Measurements from ENCODE around the gene SUSD4.
"Not testable (repeated sequence)": the region's sequence is repeated elsewhere in the genome, so short reads cannot be mapped to it uniquely, and the experiment has no call there.

Gene SUSD4

DNA sequence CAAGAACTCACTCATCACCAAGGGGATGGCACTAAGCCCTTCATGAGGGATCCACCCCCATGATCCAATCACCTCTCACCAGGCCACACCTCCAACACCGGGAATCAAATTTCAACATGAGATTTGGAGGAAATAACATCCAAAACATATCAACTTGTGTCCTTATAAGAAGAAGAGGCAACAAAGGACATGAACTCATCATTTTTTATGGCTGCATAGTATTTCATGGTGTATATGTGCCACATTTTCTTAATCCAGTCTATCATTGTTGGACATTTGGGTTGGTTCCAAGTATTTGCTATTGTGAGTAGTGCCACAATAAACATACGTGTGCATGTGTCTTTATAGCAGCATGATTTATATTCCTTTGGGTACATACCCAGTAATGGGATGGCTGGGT is 112.6 kb downstream of the SUSD4 start:
- not testable (repeated sequence) for DNase-seq (ENCODE audit: low spot score)

DNA sequence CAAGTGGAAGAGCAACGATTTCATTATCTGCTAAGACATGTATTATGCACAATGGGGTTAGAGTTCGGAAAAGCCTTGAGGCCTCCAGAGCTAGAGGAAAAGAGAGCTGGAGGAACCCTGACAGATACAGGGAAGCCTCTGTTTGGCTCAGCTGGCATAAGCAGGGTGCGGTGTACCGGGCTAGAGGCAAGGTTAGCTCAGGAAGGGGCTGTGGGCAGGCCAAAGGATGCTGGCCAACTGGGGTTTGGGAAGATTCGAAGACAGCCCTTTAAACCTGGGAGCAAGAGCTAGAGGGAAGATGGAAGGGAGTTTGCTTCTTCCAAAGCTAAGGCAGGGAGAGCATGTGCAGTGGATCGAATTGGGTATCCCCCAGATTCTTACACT is 113.4 kb downstream of the SUSD4 start:
- DNase-seq (ENCODE audit: low spot score), result no peak

DNA sequence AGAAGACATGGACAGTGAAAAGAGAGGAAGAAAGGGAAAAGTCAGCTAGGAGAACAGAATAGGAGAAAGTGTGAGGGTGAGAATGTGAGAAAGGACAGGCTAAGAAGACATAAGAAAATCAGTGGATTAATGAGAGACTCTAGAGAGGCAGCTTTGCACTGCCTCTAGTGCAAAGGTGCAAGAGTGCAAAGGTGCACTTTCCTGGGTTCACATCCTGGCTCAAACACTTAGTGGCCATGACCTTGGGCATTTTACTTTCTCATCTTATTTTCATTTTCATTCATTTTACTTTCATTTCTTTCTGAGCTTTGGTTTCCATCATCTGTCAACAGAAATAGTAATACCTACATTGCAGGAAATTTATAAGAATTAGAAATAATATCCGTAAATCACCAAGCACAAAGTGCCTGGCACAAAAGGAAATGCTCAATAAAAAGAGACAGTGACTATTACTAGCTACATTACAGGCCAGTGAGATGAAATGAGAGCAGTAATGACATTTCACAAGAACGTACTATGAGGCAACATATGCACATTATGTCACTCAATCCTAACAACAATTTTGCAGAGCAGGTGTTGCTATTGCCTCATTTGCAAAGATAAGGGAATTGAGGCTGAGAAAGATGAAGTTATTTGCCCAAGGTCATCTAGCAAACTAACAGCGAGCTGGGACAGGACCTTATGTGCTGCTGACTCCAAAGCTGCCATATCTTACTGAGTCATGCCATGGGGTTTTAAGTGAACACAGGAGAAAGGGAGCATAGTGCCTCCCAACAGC is 113.9 kb downstream of the SUSD4 start:
- DNase-seq (ENCODE audit: low spot score), result no peak

DNA sequence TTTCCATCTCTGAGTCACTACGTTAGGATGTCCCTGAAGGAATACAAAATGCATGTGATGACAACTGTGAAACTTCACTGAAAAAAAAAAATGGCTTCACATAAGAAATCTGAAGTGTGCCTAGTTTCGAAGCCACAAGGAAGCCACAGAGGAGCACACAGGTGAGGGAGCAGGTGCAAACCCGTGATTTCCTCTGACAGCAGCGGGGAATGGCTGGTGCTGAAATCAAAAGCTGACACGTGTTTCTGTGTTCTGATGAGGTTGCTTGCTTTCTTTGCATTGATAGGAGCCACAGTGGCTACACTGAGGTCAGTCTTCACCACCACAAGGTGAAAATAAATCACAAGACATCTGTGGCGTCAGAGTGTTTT is 115.2 kb downstream of the SUSD4 start:
- no peak for DNase-seq (ENCODE audit: low spot score)

DNA sequence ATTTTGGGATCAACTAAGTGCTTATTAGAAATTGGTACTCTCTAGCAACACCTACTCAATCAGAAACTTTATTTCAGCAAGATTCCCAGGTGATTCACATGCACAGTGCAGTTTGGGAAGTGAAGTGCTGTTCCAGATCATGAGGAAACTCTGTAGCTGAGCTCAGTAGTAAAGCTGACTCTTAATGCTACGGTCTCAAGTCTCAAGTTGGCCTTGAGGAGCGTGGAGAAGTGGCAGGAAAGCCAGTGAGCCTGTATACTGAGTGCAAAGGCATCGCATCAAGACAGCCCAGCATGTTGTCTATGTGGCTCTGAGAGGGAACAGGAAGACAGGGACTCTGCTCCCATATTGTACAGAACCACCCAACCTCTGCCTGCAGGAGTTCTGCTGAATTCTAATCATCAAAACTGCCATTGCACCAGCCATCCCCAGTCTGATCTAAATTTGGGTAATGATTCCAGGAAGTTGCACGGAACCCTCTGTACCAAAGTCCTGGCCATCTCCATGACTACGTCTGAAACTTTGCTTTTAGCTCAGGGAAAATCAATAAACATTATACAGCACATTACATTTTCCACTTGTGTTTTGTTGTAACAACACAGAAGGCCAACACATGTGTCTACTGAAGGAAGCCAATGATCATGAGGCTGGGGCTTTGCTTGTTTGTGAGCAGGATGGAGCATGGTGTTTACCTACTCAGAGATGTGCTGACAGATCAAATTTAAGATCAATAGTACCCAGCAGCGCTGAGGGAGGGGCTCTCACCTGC is 115.8 kb downstream of the SUSD4 start:
- DNase-seq (ENCODE audit: low spot score), result no peak

DNA sequence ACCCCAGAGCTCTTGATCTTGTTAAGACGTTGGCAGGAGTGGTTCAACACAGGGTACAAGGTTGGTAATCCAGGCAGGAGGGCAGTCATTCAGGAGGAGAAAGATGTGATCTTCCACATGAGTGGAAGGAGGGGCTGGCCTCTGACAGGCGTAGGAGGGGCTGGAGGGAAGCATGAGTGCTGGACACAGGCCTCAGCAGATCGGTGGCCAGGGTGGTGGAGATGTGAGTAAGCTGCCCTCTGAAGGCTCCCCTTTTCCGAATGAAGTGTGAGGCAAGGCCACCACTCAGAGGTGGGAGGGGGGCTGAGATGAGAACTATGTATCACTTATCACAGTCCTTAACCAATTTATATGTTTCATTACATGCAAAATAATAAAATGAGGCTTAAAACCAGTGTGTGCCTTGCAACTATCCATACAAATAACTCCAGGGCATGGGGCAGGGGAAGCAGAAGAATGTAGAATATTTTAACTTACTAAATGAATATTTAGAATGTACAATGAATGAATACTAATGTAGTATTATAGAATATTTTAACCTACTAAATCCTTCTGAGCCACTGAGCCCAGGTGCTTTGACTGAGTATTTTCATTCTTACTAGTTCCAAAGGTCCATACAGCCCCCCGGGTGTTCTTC is 117.4 kb downstream of the SUSD4 start:
- DNase-seq (ENCODE audit: low spot score), result no peak

DNA sequence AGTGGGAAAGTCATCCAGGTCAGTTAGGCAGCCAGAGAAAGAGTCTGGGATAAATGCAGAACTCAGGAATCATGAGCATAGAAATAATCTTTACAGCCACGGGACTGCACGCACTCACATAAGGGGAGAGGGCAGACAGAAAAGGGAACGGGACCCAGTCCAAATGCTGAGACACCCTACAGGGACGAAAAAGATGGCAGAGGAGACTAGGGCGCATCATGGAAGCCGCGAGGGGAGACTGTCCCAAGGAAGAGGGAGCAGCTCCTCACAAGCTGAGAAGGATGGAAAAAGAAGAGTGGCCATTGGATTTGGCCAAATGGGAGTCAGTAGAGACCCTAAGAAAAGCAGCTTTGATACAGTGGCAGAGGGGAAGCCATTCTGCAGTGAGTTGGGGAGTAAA is 118.0 kb downstream of the SUSD4 start:
- no peak for DNase-seq (ENCODE audit: low spot score)

DNA sequence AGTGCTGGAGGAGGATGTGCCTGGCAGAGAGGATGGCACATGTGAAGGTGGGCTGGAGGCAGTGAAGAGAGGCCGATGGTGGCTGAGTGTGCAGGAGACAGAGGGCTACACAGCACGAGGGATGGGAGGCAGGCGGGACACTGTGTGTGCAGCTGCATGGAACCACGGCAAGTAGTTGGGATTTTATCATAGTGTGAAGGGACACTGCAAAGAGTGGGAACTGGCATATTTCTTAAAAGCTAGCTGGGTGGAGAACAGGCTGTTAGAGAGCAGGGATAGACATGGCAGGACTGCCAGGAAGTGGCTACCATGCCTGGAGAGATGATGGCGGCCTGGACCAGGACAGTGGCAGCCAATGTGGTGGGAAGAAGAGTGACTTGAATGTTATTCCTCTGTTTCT is 118.6 kb downstream of the SUSD4 start:
- DNase-seq (ENCODE audit: low spot score), result no peak

DNA sequence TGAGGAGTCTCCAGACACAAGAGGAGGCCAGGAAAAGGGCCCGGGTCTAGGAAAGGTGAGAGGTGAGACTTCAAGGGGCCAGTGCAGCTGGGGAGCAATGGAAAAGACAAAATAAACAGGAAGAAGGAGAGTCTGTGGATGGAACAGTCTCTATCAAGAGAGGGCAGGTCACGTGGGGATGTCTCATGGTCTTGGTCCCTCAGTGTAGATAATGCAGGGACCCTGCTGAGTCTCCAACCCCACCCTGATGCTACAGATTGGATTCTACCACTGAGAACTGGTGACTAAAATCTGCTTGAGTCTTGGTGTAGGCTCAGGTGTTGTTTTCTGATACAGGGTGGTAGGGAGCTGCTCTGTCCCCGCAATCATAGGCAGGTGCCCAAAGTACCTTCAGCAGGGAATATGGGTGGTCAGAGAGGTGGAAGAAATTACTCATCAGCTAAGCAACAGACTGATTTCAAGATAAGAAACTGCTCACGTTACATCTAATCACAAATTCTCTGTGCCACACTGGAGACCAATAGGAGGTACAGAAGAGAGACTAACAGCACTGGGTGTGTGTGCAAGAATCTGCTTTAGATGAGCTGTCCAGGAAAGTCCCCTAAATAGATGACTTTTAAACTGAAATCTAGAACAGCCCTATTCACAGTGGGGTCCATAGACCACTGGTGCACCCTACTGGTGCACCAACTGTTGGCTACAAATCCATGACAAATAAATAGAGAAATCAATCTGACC is 119.4 kb downstream of the SUSD4 start:
- DNase-seq (ENCODE audit: low spot score), result peak; percentile 9

DNA sequence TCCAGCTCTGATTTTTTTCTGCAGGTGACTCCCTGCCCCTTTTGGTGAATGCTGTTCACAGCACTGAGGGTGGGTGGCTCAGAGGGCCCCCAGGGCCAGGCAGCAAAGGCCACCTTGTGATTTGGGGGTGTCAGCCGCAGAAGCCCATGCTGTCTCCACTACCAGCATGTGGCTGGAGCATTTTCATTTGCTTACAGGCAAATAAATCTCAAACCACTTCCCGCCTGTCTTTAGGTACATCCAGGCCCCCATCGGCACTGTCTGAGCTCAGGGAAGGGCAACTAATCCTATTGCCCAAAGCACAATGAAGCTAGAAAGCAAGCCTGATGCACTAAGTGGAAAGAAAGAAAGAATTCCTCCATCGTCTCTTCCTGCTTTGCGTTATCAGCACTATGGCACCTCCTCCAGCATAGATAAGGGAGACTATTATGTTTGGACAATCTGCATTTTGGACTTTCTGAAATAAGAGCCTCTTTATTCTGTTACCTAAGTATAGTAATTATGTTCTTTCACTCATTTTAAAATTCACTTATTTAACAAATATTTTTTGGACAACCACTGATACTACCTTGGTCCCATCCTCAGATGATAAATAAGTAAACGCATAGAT is 120.4 kb downstream of the SUSD4 start:
- no peak for DNase-seq (ENCODE audit: low spot score)

DNA sequence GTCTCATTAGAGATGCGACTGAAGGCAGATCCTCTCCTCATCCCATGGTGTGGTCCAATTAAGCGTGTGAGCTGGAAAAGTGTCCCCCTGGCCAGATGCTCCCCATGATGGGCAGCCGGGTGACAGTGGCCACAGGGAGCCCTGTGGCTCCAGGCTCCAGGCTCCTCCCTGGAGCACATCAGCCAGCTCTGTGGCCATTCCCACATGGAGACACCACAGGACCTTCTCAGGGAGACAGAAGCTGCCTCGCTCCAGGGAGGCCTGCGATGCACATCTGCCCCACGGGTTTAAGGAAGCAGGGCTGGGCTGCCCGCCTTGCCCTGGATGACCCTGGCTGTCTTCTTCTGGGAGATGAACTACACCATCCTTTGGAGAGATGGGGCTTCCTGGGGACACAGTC is 121.0 kb downstream of the SUSD4 start:
- DNase-seq (ENCODE audit: low spot score), result no peak

DNA sequence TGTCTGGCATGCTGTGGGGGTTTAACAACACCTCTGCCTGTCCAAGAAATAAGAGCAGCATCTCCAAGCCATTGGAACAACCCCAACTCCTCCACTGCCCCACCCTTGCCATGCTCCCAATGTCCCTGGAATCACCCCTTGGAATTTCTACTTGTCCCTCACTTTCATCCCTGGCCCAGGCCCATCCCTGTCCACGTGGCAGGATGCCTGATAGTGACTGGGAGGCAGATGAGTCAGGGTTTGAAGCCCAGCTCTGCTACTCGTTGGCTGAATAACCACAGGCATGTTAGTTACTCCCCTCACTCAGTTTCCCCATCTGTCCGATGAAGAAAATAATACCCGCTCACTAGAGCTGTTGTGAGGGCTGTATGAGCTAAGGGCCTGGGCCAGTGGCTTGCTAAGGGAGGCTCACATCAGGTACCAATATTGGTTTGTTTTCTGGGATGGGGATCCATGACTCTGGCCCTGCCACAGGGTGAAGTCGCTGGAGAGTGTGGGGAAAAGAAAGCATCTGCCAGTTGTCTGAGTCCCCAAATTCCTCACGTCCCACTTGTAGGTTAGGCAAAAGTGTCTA is 121.5 kb downstream of the SUSD4 start:
- DNase-seq (ENCODE audit: low spot score), result no peak

DNA sequence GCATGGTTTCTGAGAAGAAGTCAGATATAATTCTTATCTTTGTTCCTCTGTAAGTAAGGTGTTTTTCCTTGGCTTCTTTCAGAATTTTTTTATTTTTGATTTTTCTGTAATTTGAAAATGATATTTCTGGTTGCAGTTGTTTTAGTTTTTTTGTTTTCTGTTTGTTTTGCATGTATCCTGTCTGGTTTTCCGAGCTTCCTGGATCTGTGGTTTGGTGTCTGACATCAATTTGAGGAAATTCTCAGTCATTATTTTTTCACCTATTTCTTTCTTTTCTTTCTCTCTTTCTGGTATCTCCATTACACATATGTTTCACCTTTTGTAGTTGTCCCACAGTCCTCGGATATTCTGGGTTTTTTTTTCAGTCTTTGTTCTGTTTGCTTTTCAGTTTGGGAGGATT is 123.9 kb downstream of the SUSD4 start:
- no peak for DNase-seq (ENCODE audit: low spot score)

DNA sequence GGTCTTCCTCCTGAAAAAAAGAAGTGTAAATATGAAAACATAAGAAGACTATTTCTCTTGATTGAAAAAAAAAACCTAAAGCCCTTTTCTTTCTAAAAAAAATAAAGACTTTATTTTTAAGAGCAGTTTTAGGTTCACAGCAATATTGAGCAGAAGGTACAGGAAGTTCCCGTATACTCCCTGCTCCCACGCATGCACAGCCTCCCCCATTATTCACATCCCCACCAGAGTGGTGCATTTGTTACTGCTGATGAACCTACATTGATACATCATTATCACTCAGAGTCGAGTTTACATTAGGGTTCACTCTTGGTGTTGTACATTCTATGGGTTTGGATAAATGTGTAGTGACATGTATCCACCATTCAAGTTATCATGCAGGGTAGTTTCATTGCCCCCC is 128.9 kb downstream of the SUSD4 start:
- no peak for DNase-seq (ENCODE audit: low spot score)

DNA sequence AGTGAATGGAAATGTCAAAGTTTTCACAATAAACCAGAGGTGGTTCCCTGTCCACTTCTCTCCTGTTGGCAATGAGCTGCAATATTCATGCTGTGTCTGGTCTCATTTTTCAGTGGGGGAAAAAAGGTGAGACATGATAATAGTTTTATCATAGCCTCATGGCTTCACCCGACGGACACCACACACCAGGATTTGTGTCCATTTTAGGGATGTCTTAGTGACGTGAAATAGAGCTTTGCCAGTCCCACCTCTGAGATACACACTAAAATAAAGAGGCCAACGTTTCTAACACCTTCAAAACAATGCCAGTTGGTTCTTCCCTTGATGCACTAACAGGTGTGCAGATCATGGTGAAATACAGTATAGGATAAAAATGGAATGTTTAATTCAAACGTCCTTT is 129.4 kb downstream of the SUSD4 start:
- DNase-seq (ENCODE audit: low spot score), result no peak

DNA sequence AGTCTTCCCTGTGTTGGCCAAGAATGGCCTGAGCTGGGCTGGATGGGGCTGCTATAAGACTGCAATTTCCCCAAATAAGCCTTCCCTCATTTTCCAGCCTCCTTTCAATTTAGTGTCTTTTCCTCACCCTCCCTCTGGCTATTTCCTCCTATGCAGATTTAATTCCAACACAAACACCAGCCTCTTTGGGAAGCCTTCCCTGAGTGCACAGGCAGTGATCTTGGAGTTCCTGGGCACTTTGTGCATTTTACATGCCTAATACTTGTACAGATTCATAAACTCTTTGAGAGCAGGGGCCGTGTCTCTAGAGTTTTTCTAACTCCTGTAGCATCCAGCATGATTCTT is 129.8 kb downstream of the SUSD4 start:
- no peak for DNase-seq (ENCODE audit: low spot score)

DNA sequence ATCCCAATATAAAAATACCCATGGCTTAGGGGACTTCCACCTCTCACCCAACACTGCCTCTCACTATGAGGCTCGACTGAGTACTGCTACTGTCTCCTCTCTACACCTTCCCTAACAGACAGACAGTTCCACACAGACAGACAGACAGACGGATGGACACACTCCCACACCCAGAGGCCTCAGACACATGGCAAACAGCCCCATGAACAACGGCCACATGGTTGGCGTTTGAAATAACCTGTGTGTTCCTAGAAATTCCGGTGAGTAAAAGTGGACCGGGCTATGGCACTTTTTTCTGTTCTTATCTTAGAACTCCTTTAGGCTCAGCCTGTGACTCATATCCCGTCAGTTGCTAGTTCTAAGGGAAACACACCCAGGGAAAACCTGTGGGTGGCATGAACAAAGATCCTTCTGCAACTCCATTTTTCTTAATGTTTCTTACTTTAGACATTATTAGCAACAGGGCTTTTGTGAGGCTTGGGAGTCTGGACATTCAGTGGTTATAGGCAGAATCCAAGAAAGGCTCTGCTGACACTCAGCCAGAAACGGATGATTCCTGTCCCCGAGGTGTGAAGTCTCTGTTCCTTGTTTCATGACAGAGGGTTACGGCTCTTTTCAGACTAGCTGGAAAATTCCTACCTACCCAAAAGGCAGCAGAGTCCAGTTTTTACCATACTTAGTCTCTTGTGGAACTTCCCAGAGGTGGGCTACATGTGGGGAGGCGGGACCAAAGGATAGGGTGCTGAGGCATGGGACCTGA is 130.4 kb downstream of the SUSD4 start:
- no peak for DNase-seq (ENCODE audit: low spot score)

DNA sequence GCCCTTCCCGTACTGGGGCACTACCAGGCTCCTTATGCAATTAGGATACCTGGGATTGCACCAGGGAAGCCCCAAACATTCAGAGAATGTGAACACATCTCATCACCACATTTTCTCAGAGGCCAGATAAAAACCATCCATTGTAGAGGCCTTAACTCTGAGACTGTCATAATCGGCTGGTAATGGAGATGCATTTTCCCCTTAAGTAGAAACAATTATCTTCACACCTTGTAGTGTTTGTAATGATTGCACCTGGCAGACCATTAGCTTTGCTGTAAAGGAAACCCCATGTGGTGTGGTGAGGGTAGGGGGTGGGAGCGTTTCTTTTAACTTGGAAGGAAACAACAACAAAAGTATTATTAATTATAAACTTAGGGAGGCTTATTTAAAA is 131.0 kb downstream of the SUSD4 start:
- DNase-seq (ENCODE audit: low spot score), result no peak

DNA sequence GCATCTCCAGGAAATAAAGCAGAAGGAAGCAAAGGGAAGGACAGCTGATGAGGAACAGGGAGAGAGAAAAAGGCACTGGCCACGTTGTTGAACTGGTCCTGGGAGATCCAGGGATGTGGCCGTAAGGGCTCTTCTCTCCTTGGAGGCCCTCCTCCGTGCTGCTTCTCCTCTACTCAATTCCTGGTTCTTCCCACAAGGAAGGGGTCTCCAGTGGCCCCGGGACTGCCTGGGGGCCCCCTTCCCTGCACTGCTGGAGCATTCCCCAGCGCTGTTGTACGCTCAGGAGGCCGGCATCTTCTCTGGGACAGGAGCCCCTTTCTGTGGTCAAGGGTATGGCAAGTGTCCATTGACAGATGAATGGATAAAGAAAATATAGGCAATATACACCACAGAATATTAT is 132.4 kb downstream of the SUSD4 start:
- DNase-seq (ENCODE audit: low spot score), result no peak

DNA sequence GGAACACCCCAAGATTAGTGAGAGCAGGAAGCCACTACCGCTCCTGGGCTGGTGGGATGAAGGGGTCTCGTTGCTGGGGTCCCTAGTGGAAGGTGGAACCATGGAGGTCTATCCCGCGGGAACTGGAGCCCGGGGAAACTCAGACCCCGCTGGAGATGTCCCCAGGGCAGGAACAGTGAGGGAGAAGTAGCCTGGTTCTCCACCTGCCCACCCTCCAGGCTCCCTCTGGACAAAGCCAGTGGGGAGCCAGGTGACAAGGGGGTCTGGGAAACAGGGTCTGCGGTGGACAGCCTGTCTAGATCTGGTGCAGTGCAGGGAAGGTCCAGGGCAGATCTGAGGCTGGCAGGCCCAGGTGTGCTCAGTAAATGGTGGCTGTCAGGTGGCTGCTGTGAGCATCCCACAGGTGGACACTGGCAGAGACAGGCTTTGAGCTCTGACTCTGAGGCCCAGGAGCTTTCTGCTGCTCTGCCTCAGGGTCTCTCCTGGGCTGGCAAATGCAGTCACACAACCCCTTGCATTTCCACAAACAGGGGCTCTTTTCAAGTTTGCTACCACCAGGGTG is 132.9 kb downstream of the SUSD4 start:
- DNase-seq (ENCODE audit: low spot score), result no peak

Measured in globus pallidus (tissue), 1 donor.